Embryonic facial prominence (tissue), 1 donor: ENCODE measurements around the gene MTAP.

ENCODE experiments used
- DNase-seq: peaks from one replicate; pipeline ENCODE4 v3.0.0-alpha.2; 2016; ENCODE audit errors: extremely low spot score

The MTAP gene

GRCh38 chr9:21804791-21805190 lies 2.4 kb downstream of the MTAP start:
- DNase-seq = no peak

GRCh38 chr9:21806644-21807043 lies 4.2 kb downstream of the MTAP start:
- no peak for DNase-seq

- no peak for DNase-seq
Measured at GRCh38 chr9:21810388-21810787, 8.0 kb downstream of the MTAP start.

GRCh38 chr9:21810881-21811280 lies 8.4 kb downstream of the MTAP start:
- no peak for DNase-seq

- no peak for DNase-seq
Measured at GRCh38 chr9:21811914-21812313, 9.5 kb downstream of the MTAP start.

GRCh38 chr9:21812415-21812814 lies 10.0 kb downstream of the MTAP start:
- DNase-seq = no peak

GRCh38 chr9:21812946-21813568 lies 10.6 kb downstream of the MTAP start:
- no peak for DNase-seq

GRCh38 chr9:21813575-21814473 lies 11.4 kb downstream of the MTAP start:
- DNase-seq = no peak

- no peak for DNase-seq
Measured at GRCh38 chr9:21815643-21816042, 13.2 kb downstream of the MTAP start.

GRCh38 chr9:21817176-21817575 lies 14.7 kb downstream of the MTAP start:
- DNase-seq = no peak

- DNase-seq = no peak
Measured at GRCh38 chr9:21825637-21826036, 23.2 kb downstream of the MTAP start.

- DNase-seq = no peak
Measured at GRCh38 chr9:21828853-21829410, 26.5 kb downstream of the MTAP start.

GRCh38 chr9:21830589-21830988 lies 28.2 kb downstream of the MTAP start:
- no peak for DNase-seq

- DNase-seq = no peak
Measured at GRCh38 chr9:21831841-21832509, 29.5 kb downstream of the MTAP start.

- no peak for DNase-seq
Measured at GRCh38 chr9:21833090-21833801, 30.8 kb downstream of the MTAP start.

- no peak for DNase-seq
Measured at GRCh38 chr9:21835121-21835520, 32.7 kb downstream of the MTAP start.

GRCh38 chr9:21836437-21837161 lies 34.2 kb downstream of the MTAP start:
- DNase-seq = no peak

GRCh38 chr9:21837501-21837900 lies 35.1 kb downstream of the MTAP start:
- DNase-seq = no peak

GRCh38 chr9:21840647-21841046 lies 38.2 kb downstream of the MTAP start:
- no peak for DNase-seq

- no peak for DNase-seq
Measured at GRCh38 chr9:21841133-21841532, 38.7 kb downstream of the MTAP start.

GRCh38 chr9:21848615-21849014 lies 46.2 kb downstream of the MTAP start:
- DNase-seq = no peak
